H1 (cell line): ENCODE results near the gene PCGF3. TPM values are rescaled to one million over a fixed set of nuclear protein-coding genes. Genes with fewer than 3 reads are reported as not detected.
A peak's percentile ranks its signal among the peaks of the same experiment; 100 is the strongest.

Source experiments
- CTCF ChIA-PET: fragments of 300-600 bp; sonication (Branson Sonifier 250); formaldehyde crosslinking; loops from one replicate; lab custom pipeline; 2021; ENCODE audit not compliant: partially characterized antibody; lab: Charles Lee
- POLR2A ChIA-PET: fragments of 300-600 bp; sonication (Branson Sonifier 250); formaldehyde crosslinking; loops from one replicate; lab custom pipeline; 2021; ENCODE audit warnings: inconsistent platforms; ENCODE audit not compliant: partially characterized antibody; lab: Charles Lee
- DNase-seq, 2 experiments: peaks; one replicate each; pipeline versions ENCODE4 v3.0.0 to v3.0.0-alpha.2; 2010 to 2022; ENCODE audit warnings: low spot score in 2 of 2, low read depth in 1 of 2, mixed read lengths in 1 of 2
- FAIRE-seq: peaks from 2 replicates; lab custom pipeline; 2011; peaks lifted over from hg19 to GRCh38; lab: Jason Lieb, UNC
- H2AFZ ChIP-seq: 2 replicates; pipeline ENCODE4 v1.8.1; 2012; ENCODE audit warnings: low read length, inconsistent platforms
- H2AK5ac ChIP-seq: 2 replicates; pipeline ENCODE4 v1.6.1; 2013; ENCODE audit warnings: low read depth, low read length
- H2BK120ac ChIP-seq: replicated peaks from 2 replicates; pipeline ENCODE3; 2013; ENCODE audit warnings: low read depth, low read length, inconsistent platforms
- H2BK12ac ChIP-seq: 2 replicates; pipeline ENCODE4 v1.6.1; 2013; ENCODE audit warnings: low read depth, low read length
- H2BK15ac ChIP-seq: 2 replicates; pipeline ENCODE4 v1.6.1; 2013; ENCODE audit warnings: low read length
- H2BK20ac ChIP-seq: 2 replicates; pipeline ENCODE4 v1.6.1; 2013; ENCODE audit warnings: low read length
- H2BK5ac ChIP-seq: 2 replicates; pipeline ENCODE4 v1.6.1; 2013; ENCODE audit warnings: low read depth, low read length
- H3K14ac ChIP-seq: 2 replicates; pipeline ENCODE4 v1.6.1; 2013; ENCODE audit warnings: inconsistent platforms; ENCODE audit not compliant: insufficient read length
- H3K18ac ChIP-seq: 2 replicates; pipeline ENCODE4 v1.6.1; 2013; ENCODE audit warnings: low read length; ENCODE audit errors: extremely low read depth
- H3K23ac ChIP-seq: 2 replicates; pipeline ENCODE4 v1.6.1; 2013; ENCODE audit warnings: inconsistent platforms; ENCODE audit not compliant: insufficient read length
- H3K23me2 ChIP-seq: 2 replicates; pipeline ENCODE4 v1.6.1; 2013; ENCODE audit warnings: low read depth, low read length
- H3K27ac ChIP-seq: 2 replicates; pipeline ENCODE4 v1.6.1; 2011; ENCODE audit warnings: low read depth, low read length, inconsistent platforms
- H3K27me3 ChIP-seq, 4 experiments: replicated peaks in 1 of 4; 1 replicate in 1 of 4; 2 replicates in 3 of 4; pipeline versions ENCODE4 v1.6.1 to v1.8.1; 2011 to 2013; ENCODE audit warnings: low read length in 3 of 4, mild to moderate bottlenecking in 3 of 4, inconsistent platforms in 2 of 4, mixed read lengths in 2 of 4, moderate library complexity in 1 of 4; ENCODE audit not compliant: control insufficient read depth in 3 of 4, insufficient read depth in 3 of 4; ENCODE audit errors: extremely low read depth in 1 of 4
- H3K36me3 ChIP-seq, 4 experiments: 2 replicates each; pipeline versions ENCODE4 v1.6.1 to v1.8.1; 2011 to 2013; ENCODE audit warnings: mild to moderate bottlenecking in 4 of 4, low read length in 3 of 4, moderate library complexity in 2 of 4, control low read depth in 1 of 4, inconsistent platforms in 1 of 4; ENCODE audit not compliant: insufficient read depth in 4 of 4, control insufficient read depth in 2 of 4
- H3K4ac ChIP-seq: replicated peaks from 2 replicates; pipeline ENCODE3; 2013; ENCODE audit warnings: low read length, low read depth, mixed read lengths, inconsistent platforms; ENCODE audit not compliant: insufficient read length
- H3K4me1 ChIP-seq, 4 experiments: replicated peaks in 1 of 4; 1 replicate in 1 of 4; 2 replicates in 3 of 4; pipeline versions ENCODE4 v1.6.1 to v1.8.1; 2011 to 2013; ENCODE audit warnings: low read length in 3 of 4, inconsistent platforms in 2 of 4, mixed read lengths in 1 of 4; ENCODE audit not compliant: insufficient read depth in 4 of 4, control insufficient read depth in 3 of 4
- H3K4me2 ChIP-seq, 2 experiments: 2 replicates each; pipeline versions ENCODE4 v1.6.1 to v1.8.1; 2011 to 2013; ENCODE audit warnings: low read depth in 2 of 2, low read length in 2 of 2, control low read depth in 1 of 2, inconsistent platforms in 1 of 2, mild to moderate bottlenecking in 1 of 2; ENCODE audit not compliant: insufficient read depth in 1 of 2
- H3K4me3 ChIP-seq, 4 experiments: fragments of 200-600, 300-600 bp in 1 of 4; sonication (generic), shearing (Covaris generic), sonication (Bioruptor Twin) in 1 of 4; 2 replicates each; pipeline versions ENCODE4 v1.5.1 to v1.8.1; 2011 to 2016; ENCODE audit warnings: low read length in 4 of 4, low read depth in 3 of 4, control low read depth in 2 of 4, inconsistent platforms in 2 of 4, mild to moderate bottlenecking in 2 of 4, mixed read lengths in 1 of 4, moderate library complexity in 1 of 4; ENCODE audit not compliant: insufficient read depth in 2 of 4; ENCODE audit errors: extremely low read depth in 1 of 4
- H3K56ac ChIP-seq: replicated peaks from 2 replicates; pipeline ENCODE3; 2013; ENCODE audit warnings: low read depth, mild to moderate bottlenecking, mixed read lengths, low read length, inconsistent platforms; ENCODE audit not compliant: insufficient read length
- H3K79me1 ChIP-seq: 2 replicates; pipeline ENCODE4 v1.6.1; 2013; ENCODE audit warnings: low read depth, low read length, control low read depth
- H3K79me2 ChIP-seq, 2 experiments: 2 replicates each; pipeline versions ENCODE4 v1.6.1 to v1.8.1; 2012 to 2013; ENCODE audit warnings: low read length in 2 of 2, mild to moderate bottlenecking in 2 of 2, inconsistent platforms in 1 of 2; ENCODE audit not compliant: insufficient read depth in 2 of 2, control insufficient read depth in 1 of 2
- H3K9ac ChIP-seq, 4 experiments: replicated peaks in 1 of 4; 1 replicate in 1 of 4; 2 replicates in 3 of 4; pipeline versions ENCODE4 v1.6.1 to v1.8.1; 2011 to 2013; ENCODE audit warnings: low read depth in 3 of 4, low read length in 3 of 4, control low read depth in 2 of 4, mild to moderate bottlenecking in 2 of 4, moderate library complexity in 2 of 4, inconsistent platforms in 1 of 4; ENCODE audit errors: extremely low read depth in 1 of 4
- H3K9me3 ChIP-seq, 2 experiments: 2 replicates each; pipeline versions ENCODE4 v1.6.1 to v1.8.1; 2012 to 2013; ENCODE audit warnings: mild to moderate bottlenecking in 2 of 2, moderate library complexity in 2 of 2, control low read depth in 1 of 2, inconsistent platforms in 1 of 2, low read depth in 1 of 2, low read length in 1 of 2, mixed read lengths in 1 of 2; ENCODE audit not compliant: insufficient read depth in 2 of 2
- H4K20me1 ChIP-seq, 2 experiments: replicated peaks in 1 of 2; 2 replicates each; pipeline versions ENCODE3 to v1.8.1; 2011 to 2013; ENCODE audit warnings: inconsistent platforms in 2 of 2, low read length in 2 of 2, mild to moderate bottlenecking in 1 of 2; ENCODE audit not compliant: insufficient read depth in 2 of 2, control insufficient read depth in 1 of 2
- H4K5ac ChIP-seq: 2 replicates; pipeline ENCODE4 v1.6.1; 2013; ENCODE audit warnings: low read length, low read depth, mixed read lengths, inconsistent platforms; ENCODE audit not compliant: insufficient read length
- H4K8ac ChIP-seq: 2 replicates; pipeline ENCODE4 v1.8.0; 2013; ENCODE audit warnings: mild to moderate bottlenecking, moderate library complexity, low read length, inconsistent platforms; ENCODE audit not compliant: insufficient read depth; ENCODE audit errors: extremely low read depth
- H4K91ac ChIP-seq: replicated peaks from 2 replicates; pipeline ENCODE3; 2013; ENCODE audit warnings: low read length, mixed read lengths, inconsistent platforms; ENCODE audit not compliant: insufficient read length
- BACH1 ChIP-seq: IDR thresholded peaks from 2 replicates; pipeline ENCODE4 v1.6.1; 2012; ENCODE audit warnings: low read length, improper control_type of control experiment
- CREB1 ChIP-seq: IDR thresholded peaks from 2 replicates; pipeline ENCODE4 v1.6.1; 2012; ENCODE audit warnings: inconsistent platforms
- CTCF ChIP-seq, 3 experiments: IDR thresholded peaks; 1 replicate in 2 of 3; 2 replicates in 1 of 3; pipeline versions ENCODE4 v1.5.1 to v1.6.1; 2011; ENCODE audit warnings: low read length in 3 of 3, mild to moderate bottlenecking in 3 of 3, inconsistent platforms in 2 of 3, low read depth in 1 of 3, moderate library complexity in 1 of 3; ENCODE audit not compliant: insufficient read depth in 1 of 3; ENCODE audit errors: control extremely low read depth in 1 of 3
- EGR1 ChIP-seq: IDR thresholded peaks from 2 replicates; pipeline ENCODE4 v1.6.1; 2011; ENCODE audit warnings: low read depth, low read length, borderline replicate concordance
- EZH2 ChIP-seq: fragments of 200-600 bp; sonication (generic); IDR thresholded peaks from 2 replicates; pipeline ENCODE4 v1.7.1; 2012; ENCODE audit warnings: low read depth, mild to moderate bottlenecking, moderate library complexity, low read length, inconsistent platforms; ENCODE audit not compliant: severe bottlenecking
- POU5F1 ChIP-seq: IDR thresholded peaks from 2 replicates; pipeline ENCODE4 v1.6.1; 2011; ENCODE audit warnings: low read depth, mild to moderate bottlenecking, low read length, moderate library complexity
- SP2 ChIP-seq: IDR thresholded peaks from 2 replicates; pipeline ENCODE4 v1.6.1; 2012; ENCODE audit warnings: mild to moderate bottlenecking, low read length, inconsistent platforms
- SP4 ChIP-seq: IDR thresholded peaks from 2 replicates; pipeline ENCODE4 v1.6.1; 2012; ENCODE audit warnings: low read length, inconsistent platforms
- TAF1 ChIP-seq: IDR thresholded peaks from 2 replicates; pipeline ENCODE4 v1.6.1; 2011; ENCODE audit warnings: mild to moderate bottlenecking, low read depth, low read length
- ZNF274 ChIP-seq: IDR thresholded peaks from 2 replicates; pipeline ENCODE4 v1.7.0; 2012; ENCODE audit warnings: low read length, borderline replicate concordance; ENCODE audit errors: extremely low read depth
- WGBS, 2 experiments: shearing (Covaris generic) in 1 of 2; methylation state at CpG; one replicate each; pipeline versions ENCODE4 v1.1.6 to v1.1.7; 2013 to 2015; ENCODE audit warnings: low lambda C conversion rate in 2 of 2, mixed read lengths in 2 of 2, inconsistent platforms in 1 of 2, low coverage in 1 of 2, missing lambda C conversion rate in 1 of 2; ENCODE audit not compliant: insufficient replicate concordance in 2 of 2, insufficient coverage in 1 of 2, insufficient read length in 1 of 2; ENCODE audit errors: extremely low coverage in 1 of 2, missing lambda C conversion rate in 1 of 2; 5-methylcytosine and 5-hydroxymethylcytosine counted together
- polyA plus RNA-seq, 7 experiments: library from polyadenylated mRNA; depleted of rRNA in 3 of 7; stranded (reverse) in 5 of 7; unstranded in 2 of 7; fragments of >200 nt in 5 of 7; fragments of 200-250 nt in 2 of 7; gene quantifications; 1 replicate in 5 of 7; 2 replicates in 1 of 7; 4 replicates in 1 of 7; pipeline versions ENCODE4 v1.2.1 to v1.2.3, GENCODE V29; 2011 to 2013; ENCODE audit warnings: missing spikeins in 2 of 7, mixed read lengths in 2 of 7
- total RNA-seq: library from RNA; stranded (reverse); fragmentation: NEBNext Ultra II Directional; extraction: Animal tissue kit (Norgen Biotek cat#: 25700); gene quantifications from 2 replicates; pipeline ENCODE4 v1.2.1, GENCODE V29; 2021

The PCGF3 gene
- total and polyA plus RNA-seq, 2 of the 8 experiments (the other 6 are each of a cell fraction or from before 2014, with no cell fraction given) = 52.7 to 52.9 TPM

GRCh38 chr4:703336-704197 lies 2.1 kb upstream of the PCGF3 start:
- no peak overlapping the region for H3K14ac ChIP-seq
- H3K27me3 ChIP-seq = peaks cover 0 to 5% (median 3%) of the 10 kb centered on the region in 4 experiments; a peak in 3 of 7 replicates
- no peak overlapping the region for H2AK5ac ChIP-seq
- H3K27ac ChIP-seq = no peak overlapping the region
- no peak overlapping the region for H2AFZ ChIP-seq
- no peak for DNase-seq
- no peak overlapping the region for H2BK15ac ChIP-seq
- no peak overlapping the region for H3K9ac ChIP-seq
- H4K8ac ChIP-seq = no peak overlapping the region; the same call in 1 of the 2 replicates
- no peak overlapping the region for H3K4ac ChIP-seq
- WGBS, 2 experiments = 85% methylated on average over 7 of the region's 10 CpGs; no CpG with 5 or more reads in 1 of the 2 experiments
- FAIRE-seq = no peak
- H3K4me3 ChIP-seq = no peak overlapping the region
- H3K9me3 ChIP-seq = no peaks in the 10 kb centered on the region
- no peak overlapping the region for H3K56ac ChIP-seq
- H3K79me1 ChIP-seq = peaks cover 10% of the 10 kb centered on the region
- ChIA-PET POLR2A (interaction anchor here (0.5 to 0.9 kb wide), 3 partner anchors 10 to 376 kb away, joined by 3 read pairs; no protein-coding TSS in a partner anchor), CTCF (interaction anchor here (1.1 to 5.2 kb wide), 2 partner anchors 18 to 143 kb away, joined by 3 to 65 read pairs; no protein-coding TSS in a partner anchor)
- no peak overlapping the region for H3K23ac ChIP-seq
- peaks cover 6 to 10% of the 10 kb centered on the region in 2 experiments for H4K20me1 ChIP-seq
- H2BK12ac ChIP-seq = no peak overlapping the region
- H2BK5ac ChIP-seq = no peak overlapping the region
- no peak overlapping the region for H2BK20ac ChIP-seq
- no peak overlapping the region for H3K18ac ChIP-seq
- H4K5ac ChIP-seq = no peak overlapping the region
- H3K4me1 ChIP-seq = peaks cover 0 to 8% (median 5%) of the 10 kb centered on the region in 4 experiments; a peak in 5 of 7 replicates
- peaks cover 10% of the 10 kb centered on the region; the same call in 1 of the 2 replicates for H3K23me2 ChIP-seq
- no peak overlapping the region for H2BK120ac ChIP-seq
- peaks cover 5 to 20% of the 10 kb centered on the region in 2 experiments; a peak in 3 of 4 replicates for H3K79me2 ChIP-seq
- no peak overlapping the region for H4K91ac ChIP-seq
- H3K4me2 ChIP-seq = peak overlapping the region in 1 of 2 experiments; percentile 17; a peak in 1 of 4 replicates
- H3K36me3 ChIP-seq = no peaks in the 10 kb centered on the region
- TF ChIP-seq BACH1 = no peak
- no peak for TF ChIP-seq EZH2
- TF ChIP-seq CREB1 = no peak
- TF ChIP-seq TAF1 = no peak
- no peak for TF ChIP-seq CTCF (IDR thresholded peaks at IDR 0.05; ENCODE audit: control extremely low read depth in 1 of 3, insufficient read depth in 1 of 3, low read depth in 1 of 3, low read length in 3 of 3)
- TF ChIP-seq POU5F1 = no peak
- no peak for TF ChIP-seq EGR1
- no peak for TF ChIP-seq SP4
- TF ChIP-seq SP2 = no peak
- no peak for TF ChIP-seq ZNF274
